Renal cortical epithelial cell (primary cell): ENCODE results near the gene C1QL3. TPM values are rescaled to one million over a fixed set of nuclear protein-coding genes. Genes with fewer than 3 reads are reported as not detected.

ENCODE experiments used
- DNase-seq: peaks from one replicate; pipeline ENCODE4 v3.0.0-alpha.2; 2011; ENCODE audit warnings: low read depth
- total RNA-seq: library from RNA; depleted of rRNA; stranded (reverse); fragments of >200 nt; gene quantifications from 2 replicates; pipeline ENCODE4 v1.2.3, GENCODE V29; 2014

The C1QL3 gene
- total RNA-seq, 1 donor from 2014 or later = 0.60 TPM

DNA sequence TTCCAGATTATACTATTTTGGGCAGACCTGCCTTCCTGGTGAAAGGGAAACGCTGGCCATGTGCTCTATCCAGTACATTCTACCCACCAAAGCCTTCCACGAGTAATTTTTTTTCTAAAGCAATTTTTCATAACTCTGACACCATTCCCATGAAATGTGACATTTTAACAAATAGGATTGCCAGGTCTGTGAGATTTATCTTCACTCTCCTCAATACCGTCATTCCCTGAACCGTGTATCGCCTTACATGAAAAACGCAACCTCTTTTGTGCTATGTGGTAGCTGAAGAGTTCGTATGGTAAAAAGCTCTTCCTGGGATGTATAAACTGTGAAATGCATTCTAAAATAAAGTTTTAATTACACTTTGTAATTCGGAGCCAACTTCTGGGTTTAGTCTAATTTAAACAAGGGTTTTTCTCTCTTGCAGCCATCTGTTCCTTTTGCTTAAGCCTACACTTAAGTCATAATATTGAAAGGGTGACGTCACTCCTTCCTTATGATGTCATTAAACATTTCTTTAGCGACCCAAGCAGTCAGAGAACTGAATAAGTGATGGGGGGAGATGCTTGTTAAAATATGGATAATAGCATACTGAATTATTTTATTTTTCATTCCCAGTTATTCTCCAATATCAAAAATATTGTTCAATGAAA is 27.7 kb downstream of the C1QL3 start:
- DNase-seq = no peak

DNA sequence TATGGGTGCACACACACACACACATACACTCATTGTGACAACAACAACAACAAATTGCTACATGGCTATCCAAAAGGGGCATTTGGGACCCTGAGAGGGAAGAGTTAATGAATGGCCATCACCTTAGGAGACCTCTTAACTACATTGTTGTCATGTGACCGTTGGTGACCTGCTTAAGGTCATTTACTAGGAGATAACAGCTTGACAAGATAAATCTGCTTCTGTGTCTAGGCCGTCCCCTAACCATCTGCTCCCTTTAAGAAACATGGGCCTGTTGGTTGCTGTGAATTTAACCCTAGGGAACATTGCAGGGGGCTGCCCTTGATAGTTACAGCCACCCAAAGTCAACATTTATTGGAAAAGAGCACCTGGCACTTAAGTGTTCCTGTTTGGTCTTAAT is 29.7 kb downstream of the C1QL3 start:
- DNase-seq = no peak

DNA sequence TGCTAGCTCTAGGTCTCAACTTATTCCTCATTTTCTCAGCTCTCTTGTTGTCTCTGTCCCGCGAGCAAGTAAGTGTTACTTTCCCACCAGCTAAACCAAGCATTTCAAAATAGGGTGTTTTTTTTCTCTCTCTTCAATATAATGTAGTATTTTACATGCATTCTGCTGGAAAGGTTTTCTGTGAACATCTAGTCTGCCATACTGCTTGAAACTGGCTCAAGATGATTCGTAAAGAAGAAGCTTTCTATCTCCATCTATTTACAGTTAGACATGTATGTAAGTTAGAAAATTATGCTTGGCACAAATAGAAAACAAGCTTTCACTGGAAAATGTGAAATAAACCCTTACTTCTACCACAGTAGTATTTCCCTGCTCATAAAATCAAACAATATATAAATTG is 31.2 kb downstream of the C1QL3 start:
- no peak for DNase-seq

DNA sequence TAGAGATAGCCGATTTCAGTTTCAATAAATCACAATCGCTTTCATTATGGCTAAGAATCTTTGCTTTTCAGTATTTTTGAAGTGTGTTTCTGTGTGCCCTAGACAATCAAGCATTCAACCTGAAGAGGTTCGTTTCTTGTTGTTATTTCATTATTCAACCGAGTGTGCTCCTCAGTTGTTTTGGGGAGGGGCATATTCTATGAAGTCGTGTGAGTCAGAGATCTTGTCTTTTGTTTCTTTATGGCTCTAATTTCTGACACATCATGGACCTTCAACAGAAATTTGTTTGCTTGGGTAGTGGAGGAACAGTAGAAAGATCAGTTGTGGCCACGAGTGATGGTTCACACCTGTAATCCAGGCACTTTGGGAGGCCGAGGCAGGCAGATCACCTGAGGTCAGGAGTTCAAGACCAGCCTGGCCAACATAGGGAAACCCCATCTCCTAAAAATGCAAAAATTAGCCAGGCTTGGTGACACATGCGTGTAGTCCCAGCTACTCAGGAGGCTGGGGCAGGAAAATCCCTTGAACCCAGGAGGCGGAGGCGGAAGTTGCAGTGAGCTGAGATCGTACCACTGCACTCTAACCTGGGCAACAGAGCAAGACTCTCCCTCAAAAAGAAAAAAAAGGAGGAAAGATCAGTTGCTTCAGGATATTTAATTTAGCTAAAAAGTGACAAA is 38.3 kb downstream of the C1QL3 start:
- no peak for DNase-seq

DNA sequence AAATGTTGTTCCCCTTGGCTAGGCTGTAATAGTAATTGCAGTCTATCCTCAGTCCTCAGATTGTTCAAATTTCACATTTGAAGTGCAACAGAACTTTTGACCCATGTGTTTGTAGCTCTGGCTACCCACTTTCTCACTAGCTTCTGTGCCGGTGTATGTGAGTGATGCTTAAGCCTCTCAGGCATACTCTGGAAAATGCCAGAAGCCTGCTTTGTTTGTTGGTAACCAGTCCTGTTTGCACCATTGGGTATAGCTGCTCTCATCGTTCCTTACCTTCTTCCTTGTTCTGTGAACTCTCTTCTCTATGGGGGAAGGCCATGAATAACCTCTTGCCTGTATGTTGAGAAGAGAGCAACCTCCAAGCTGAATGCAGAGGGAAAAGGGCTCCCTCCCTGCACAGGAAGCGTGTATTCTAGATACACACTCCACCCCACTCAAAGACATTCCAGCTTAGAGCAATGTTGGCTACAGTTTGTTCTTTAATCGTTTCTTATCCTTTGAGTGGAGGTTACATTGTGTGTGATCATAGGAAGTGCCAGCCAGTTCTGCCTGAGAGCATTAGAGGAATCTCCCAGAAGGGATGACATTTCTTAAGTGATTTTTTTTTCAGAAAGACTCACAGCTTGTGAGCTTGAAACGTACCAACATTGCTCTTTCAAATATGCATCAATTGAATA is 40.5 kb downstream of the C1QL3 start:
- DNase-seq = peak; percentile 91

DNA sequence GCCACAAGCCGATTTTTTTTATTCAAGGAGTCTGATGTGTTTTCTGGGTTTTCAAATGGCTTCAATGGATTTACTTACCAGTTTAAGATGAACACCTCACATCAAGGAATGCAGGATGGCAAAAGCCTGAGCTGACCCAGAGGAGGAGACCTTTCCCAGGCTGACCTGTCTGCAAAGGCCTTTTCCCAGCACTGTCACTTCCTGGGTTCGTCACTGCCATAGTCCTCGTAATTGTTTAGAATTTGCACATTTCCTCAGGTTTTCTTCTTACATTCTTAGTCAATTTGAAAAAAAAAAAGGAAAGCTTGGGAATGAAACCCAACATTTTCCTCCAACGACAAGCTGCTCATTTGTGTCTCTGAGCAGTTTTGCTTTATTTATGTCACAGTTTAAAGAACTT is 42.9 kb downstream of the C1QL3 start:
- DNase-seq = no peak

DNA sequence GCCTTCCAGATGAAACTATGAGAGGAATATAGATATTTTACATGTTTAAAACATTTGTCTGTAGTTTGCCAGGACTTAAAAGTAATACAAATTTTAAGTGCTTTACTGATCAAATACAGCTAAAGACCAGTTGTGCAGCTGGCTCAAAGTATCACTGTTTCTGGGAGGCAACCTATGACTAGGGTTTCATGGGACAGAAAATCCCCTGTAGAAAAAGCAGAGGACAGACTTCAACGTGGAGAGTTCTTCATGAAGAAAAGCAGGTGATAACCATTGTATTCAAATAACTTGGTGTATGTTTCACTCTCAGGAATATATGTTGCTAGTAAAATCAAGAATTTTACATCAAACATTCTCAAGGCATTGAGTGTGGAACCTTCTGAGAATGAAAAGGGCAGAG is 43.9 kb downstream of the C1QL3 start:
- DNase-seq = no peak

DNA sequence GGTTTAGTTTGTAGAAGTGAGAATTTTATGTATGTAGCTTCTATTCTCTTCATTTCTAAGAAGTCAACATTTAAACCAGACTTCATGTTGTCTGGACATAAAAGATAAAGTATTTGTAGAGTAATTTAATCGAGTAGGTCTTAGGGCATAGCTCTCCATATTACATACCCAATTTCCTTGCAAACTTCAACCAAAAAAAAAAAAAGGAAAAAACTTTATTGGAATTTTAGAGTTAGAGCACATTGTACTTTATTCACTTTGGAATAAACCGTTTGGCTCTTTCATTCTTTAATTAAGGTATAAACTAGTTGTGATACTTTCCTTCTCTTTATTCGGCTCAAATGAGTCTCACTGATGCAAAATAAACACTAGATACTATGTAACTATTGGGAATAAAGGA is 48.9 kb downstream of the C1QL3 start:
- no peak for DNase-seq

DNA sequence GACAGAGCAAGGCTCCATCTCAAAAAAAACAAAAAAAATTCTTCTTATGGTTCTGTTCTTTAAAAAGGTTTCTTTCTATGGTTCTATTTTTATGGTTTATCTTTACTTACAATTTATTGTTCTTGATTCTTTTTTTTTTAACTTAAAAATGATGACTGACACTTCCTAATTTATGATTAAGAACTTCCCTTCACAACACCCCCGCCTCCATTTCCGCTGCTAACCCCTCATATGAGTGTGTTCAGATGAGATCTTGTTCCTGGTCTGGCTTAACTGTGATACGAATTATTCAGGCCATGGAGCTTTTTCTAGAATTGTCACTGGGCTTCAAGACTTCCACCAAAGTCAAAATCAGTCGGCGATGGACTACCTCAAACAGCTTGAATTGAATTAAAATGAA is 50.9 kb downstream of the C1QL3 start:
- no peak for DNase-seq

DNA sequence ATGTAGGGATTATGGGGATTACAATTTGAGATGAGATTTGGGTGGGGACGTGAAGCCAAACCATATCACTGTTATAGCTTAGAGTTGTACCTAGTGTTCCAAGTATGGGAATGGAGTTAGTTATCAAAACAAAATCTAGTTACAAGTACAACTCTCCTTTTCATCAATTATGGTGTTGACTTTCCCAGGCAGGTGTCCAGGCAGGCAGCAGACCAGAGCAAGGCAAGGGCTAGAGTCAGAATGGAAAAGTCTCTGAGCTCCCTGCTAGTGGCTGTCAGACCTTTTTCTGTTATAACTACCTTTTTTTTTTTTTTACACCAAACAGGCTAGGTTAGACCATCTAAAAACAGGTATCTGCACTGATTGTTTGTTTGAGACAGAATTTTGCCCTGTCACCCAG is 55.7 kb downstream of the C1QL3 start:
- no peak for DNase-seq

Other genes with a start within 250 kb of the C1QL3 start
- 25.6 and 34.7 TPM in 2 replicates for gene PTER, start 84.9 kb downstream of the C1QL3 start, total RNA-seq